GM19025 (cell line): Measurements from ENCODE around the gene PTBP1.
"Not testable (repeated sequence)": the region's sequence is repeated elsewhere in the genome, so short reads cannot be mapped to it uniquely, and the experiment has no call there.

Experiments used
- ATAC-seq: cut with Tn5 transposase; IDR thresholded peaks from one replicate; pipeline ENCODE4 v1.9.1; 2021; ENCODE audit warnings: mild to moderate bottlenecking, low read depth, moderate library complexity; ENCODE audit not compliant: unreplicated experiment

Gene PTBP1

DNA sequence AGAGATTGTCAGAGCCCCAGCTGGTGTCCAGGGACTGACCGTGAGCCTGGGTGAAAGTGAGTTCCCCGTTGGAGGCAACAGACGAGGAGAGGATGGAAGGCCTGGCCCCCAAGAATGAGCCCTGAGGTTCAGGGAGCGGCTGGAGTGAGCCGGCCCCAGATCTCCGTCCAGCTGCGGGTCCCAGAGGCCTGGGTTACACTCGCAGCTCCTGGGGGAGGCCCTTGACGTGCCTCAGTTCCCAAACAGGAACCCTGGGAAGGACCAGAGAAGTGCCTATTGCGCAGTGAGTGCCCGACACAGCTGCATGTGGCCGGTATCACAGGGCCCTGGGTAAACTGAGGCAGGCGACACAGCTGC is 53.7 kb downstream of the PTBP1 start:
- ATAC-seq: no peak

DNA sequence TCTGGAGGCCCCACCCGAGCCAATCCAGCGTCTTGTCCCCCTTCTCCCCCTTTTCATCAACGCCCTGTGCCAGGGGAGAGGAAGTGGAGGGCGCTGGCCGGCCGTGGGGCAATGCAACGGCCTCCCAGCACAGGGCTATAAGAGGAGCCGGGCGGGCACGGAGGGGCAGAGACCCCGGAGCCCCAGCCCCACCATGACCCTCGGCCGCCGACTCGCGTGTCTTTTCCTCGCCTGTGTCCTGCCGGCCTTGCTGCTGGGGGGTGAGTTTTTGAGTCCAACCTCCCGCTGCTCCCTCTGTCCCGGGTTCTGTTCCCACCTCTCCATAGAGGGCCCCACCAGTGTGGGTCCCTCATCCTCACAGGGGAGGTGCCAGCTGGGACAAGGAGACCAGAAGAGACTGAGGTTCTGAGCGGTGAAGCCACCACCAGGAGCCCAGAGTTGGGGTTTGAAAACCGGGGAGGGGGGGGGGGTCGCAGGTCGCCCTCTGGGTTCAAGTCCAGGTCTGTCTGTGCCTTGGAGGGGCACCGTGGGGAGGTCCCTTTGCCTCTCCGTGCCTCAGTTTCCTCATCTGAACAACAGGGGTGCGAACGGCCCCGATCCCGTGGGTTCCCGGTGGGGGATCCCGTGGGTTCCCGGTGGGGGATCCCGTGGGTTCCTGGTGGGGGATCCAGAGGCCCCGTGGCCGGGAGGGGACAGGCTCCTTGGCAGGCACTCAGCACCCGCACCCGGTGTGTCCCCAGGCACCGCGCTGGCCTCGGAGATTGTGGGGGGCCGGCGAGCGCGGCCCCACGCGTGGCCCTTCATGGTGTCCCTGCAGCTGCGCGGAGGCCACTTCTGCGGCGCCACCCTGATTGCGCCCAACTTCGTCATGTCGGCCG is 55.1 kb downstream of the PTBP1 start, which contains the start of gene ELANE:
Gene ELANE, plus strand, starts transcription at position 168 of the 878 bp plus-strand sequence. Its CDS starts 26 bp downstream, at position 194.
- no peak for ATAC-seq

DNA sequence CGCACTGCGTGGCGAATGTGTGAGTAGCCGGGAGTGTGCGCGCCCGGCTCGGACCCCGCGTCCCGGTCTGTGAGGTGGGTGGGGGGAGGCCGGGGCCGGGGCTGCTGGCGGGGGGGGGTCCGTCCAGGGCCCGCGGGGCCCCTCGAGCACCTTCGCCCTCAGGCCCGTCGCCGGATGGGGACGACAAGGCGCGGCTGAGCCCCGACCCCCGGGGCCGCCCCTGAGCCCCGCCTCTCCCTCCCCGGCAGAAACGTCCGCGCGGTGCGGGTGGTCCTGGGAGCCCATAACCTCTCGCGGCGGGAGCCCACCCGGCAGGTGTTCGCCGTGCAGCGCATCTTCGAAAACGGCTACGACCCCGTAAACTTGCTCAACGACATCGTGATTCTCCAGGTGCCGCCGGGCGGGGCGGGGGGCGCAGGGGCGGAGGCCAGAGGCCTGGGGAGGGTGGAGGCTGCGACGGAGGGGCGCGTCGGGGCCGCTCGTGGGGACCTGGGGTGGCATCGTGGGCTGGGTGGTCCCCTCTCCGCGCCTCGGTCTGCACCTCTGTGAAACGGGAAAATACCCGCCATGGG is 55.8 kb downstream of the PTBP1 start:
- ATAC-seq: no peak

DNA sequence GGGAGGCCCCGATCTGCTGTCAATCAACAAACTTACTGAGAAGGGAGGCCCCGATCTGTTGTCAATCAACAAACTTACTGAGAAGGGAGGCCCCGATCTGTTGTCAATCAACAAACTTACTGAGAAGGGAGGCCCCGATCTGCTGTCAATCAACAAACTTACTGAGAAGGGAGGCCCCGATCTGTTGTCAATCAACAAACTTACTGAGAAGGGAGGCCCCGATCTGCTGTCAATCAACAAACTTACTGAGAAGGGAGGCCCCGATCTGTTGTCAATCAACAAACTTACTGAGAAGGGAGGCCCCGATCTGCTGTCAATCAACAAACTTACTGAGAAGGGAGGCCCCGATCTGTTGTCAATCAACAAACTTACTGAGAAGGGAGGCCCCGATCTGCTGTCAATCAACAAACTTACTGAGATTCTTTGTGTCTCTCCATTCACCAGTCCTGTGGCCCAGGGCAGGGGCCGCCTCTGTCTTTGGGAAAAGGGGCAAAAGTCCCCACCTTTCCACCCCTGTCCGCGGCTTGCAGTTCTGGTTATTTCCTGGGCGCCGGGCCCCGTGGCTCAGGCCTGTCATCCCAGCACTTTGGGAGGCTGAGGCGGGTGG is 56.5 kb downstream of the PTBP1 start:
- ATAC-seq: not testable (repeated sequence)

DNA sequence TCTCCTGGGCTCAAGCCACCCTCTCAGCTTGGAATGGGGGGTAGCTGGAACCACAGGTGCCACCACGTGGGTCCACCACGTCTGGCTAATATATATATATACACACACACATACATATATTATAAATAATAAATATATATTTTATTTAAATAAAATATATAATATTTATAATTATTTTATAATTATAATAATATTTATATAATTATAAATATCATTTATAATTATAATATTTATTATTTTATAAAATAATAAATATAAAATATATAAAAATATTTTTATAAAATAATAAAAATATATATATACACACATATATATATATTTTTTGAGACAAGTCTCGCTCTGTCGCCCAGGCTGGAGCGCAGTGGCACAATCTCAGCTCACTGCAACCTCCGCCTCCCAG is 57.3 kb downstream of the PTBP1 start:
- no peak for ATAC-seq

DNA sequence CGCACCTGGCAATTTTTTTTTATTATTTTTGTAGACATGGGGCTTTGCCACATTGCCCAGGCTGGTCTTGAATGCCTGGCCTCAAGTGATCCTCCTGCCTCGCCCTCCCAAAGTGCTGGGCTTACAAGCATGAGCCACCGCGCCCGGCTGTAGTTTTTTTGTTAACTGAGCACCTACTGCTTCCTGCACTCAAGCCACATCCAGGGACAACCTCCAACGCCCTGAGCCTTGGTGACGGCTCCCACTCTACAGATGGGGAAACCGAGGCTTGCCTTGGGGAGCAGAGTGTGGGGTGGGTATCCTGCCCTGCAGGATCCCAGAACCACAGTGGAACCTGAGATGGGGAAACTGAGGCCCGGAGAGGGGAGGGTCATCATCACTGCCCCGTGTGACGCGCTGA is 57.9 kb downstream of the PTBP1 start:
- no peak for ATAC-seq

DNA sequence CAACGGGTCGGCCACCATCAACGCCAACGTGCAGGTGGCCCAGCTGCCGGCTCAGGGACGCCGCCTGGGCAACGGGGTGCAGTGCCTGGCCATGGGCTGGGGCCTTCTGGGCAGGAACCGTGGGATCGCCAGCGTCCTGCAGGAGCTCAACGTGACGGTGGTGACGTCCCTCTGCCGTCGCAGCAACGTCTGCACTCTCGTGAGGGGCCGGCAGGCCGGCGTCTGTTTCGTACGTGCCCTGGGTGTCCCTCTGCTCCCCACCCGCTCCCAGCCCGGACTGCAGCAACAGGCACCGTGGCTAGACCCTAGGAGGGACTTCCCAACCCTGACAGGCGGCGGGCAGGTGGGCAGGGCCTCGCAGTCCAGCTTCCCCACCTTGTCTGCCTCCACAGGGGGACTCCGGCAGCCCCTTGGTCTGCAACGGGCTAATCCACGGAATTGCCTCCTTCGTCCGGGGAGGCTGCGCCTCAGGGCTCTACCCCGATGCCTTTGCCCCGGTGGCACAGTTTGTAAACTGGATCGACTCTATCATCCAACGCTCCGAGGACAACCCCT is 58.4 kb downstream of the PTBP1 start:
- no peak for ATAC-seq

DNA sequence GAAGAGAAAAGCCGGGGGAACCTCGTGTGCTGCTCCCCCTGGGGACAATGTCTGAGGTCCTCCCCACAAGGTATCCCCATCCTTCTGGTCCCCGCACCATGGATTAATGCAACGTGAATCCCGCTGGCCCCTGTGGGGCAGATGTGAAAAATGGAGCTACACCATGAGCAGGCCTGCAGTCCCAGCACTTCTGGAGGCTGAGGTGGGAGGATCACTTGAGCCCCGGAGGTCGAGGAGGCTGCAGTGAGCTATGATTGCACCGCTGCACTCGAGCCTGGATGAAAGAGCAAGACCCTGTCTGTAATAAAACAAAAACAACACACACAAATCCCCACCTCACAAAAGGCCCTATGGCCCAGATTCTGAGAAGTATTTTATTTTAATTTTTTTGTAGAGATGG is 61.0 kb downstream of the PTBP1 start:
- no peak for ATAC-seq

DNA sequence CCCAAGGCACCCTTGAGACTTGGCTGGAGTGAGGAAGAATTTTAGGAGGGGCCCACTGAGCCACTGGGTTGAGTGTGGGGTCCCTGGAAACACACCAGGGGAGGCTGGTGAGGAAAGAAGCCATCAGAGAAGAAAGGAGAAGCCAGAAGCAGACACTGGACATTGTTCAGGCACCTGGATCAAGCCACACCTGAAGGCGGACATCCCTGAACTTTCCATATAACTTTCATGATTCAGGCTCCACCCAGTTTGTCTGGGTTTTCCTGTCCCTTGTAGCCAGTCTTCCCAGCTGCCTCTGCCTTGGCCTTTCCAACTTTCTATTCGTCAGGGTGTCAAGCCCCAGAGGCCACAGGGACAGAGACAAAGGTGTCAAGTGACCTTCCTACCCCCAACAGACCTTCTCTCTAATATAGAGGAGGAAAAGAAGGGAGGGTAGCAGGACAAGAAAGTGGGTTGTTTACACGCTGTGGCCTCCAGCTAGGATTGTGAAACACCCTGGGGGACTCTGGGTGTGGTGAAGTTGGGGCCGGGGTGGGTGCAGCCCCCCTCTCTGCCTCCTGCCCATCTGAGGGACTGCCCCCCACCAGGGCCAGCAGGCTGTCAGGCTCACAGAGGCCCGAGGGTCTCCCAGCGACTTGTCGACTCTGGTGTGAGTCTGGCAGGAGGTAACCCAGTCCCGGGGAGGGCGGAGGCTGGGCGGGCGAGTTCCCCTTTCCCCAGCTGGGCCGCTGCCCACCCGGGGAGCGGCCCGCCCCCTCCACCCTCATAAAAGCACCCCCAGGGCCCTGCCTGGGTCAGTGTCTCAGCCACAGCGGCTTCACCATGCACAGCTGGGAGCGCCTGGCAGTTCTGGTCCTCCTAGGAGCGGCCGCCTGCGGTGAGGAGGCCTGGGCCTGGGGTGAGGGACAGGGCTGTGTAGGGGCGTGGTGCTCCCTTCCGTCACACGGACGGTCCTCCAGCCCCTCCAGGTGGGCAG is 61.9 kb downstream of the PTBP1 start, which contains the start of gene CFD:
Gene CFD, plus strand, starts transcription at position 797 of the 976 bp plus-strand sequence. Its CDS starts 26 bp downstream, at position 823.
- ATAC-seq: no peak

DNA sequence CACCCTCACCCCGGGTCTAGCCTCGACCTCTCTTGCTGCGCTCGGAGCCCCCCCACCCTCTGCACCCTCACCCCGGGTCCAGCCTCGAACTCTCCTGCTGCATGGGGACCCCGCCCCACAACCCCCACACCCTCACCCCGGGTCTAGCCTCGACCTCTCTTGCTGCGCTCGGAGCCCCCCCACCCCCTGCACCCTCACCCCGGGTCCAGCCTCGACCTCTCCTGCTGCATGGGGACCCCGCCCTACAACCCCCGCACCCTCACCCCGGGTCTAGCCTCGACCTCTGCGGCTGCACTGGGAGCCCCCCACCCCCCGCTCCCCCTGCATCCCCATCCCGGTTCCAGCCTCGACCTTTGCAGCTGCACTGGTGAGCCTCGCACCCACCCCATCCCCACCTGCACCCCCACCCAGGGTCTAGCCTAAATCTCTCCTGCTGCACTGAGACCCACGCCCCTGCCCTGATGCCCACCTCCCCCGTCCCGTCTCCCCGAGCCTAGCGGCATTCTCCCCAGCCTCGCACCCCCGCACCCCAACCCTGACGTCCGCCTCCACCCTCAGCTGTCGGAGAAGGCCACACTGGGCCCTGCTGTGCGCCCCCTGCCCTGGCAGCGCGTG is 64.0 kb downstream of the PTBP1 start:
- no peak for ATAC-seq
